Stimulated activated CD4-positive, alpha-beta T cell treated with anti-CD3 and anti-CD28 coated beads, Interleukin-2, amount 100 ng/mL, for 4 hours (primary cell): Measurements from ENCODE around the gene TUT1.
"Not testable (repeated sequence)": the region's sequence is repeated elsewhere in the genome, so short reads cannot be mapped to it uniquely, and the experiment has no call there.

ENCODE experiments used
- DNase-seq: peaks from one replicate; pipeline ENCODE4 v3.0.0-alpha.2; 2020; ENCODE audit warnings: low read depth

TUT1 gene

GRCh38 chr11:62605467-62605866 lies 14.1 kb upstream of the TUT1 start:
- no peak for DNase-seq

GRCh38 chr11:62604460-62605120 lies 13.3 kb upstream of the TUT1 start:
- no peak for DNase-seq

- DNase-seq, result no peak
Measured at GRCh38 chr11:62603776-62604299, 12.5 kb upstream of the TUT1 start.

GRCh38 chr11:62603072-62603408 lies 11.7 kb upstream of the TUT1 start:
- no peak for DNase-seq

- DNase-seq, result no peak
Measured at GRCh38 chr11:62602141-62603071, 11.1 kb upstream of the TUT1 start.

GRCh38 chr11:62601372-62602140 lies 10.2 kb upstream of the TUT1 start, which contains the start of gene MTA2:
Gene MTA2, minus strand, starts transcription at chr11:62601865. Its CDS starts 415 bp downstream, at chr11:62601450.
- DNase-seq, result peak; percentile 99

- DNase-seq, result peak; percentile 34
Measured at GRCh38 chr11:62601122-62601371, 9.7 kb upstream of the TUT1 start.

- DNase-seq, result no peak
Measured at GRCh38 chr11:62600367-62601121, 9.2 kb upstream of the TUT1 start.

GRCh38 chr11:62599901-62600300 lies 8.6 kb upstream of the TUT1 start:
- no peak for DNase-seq

GRCh38 chr11:62599069-62599696 lies 7.9 kb upstream of the TUT1 start:
- DNase-seq, result peak; percentile 94

GRCh38 chr11:62595124-62595523 lies 3.8 kb upstream of the TUT1 start:
- DNase-seq, result no peak

- DNase-seq, result peak; percentile 69
Measured at GRCh38 chr11:62593434-62594044, 2.2 kb upstream of the TUT1 start.

- DNase-seq, result no peak
Measured at GRCh38 chr11:62592989-62593421, 1.7 kb upstream of the TUT1 start.

GRCh38 chr11:62592146-62592815 lies 958 bp upstream of the TUT1 start:
- no peak for DNase-seq

- no peak for DNase-seq
Measured at GRCh38 chr11:62588966-62589637, 2.2 kb downstream of the TUT1 start.

- DNase-seq, result not testable (repeated sequence)
Measured at GRCh38 chr11:62585356-62585755, 6.0 kb downstream of the TUT1 start.

- DNase-seq, result not testable (repeated sequence)
Measured at GRCh38 chr11:62581735-62582134, 9.6 kb downstream of the TUT1 start.

- no peak for DNase-seq
Measured at GRCh38 chr11:62580959-62581715, 10.2 kb downstream of the TUT1 start.

- no peak for DNase-seq
Measured at GRCh38 chr11:62579252-62579651, 12.1 kb downstream of the TUT1 start.
